ENCODE measurements around the gene GPX4.

GPX4 gene

DNA sequence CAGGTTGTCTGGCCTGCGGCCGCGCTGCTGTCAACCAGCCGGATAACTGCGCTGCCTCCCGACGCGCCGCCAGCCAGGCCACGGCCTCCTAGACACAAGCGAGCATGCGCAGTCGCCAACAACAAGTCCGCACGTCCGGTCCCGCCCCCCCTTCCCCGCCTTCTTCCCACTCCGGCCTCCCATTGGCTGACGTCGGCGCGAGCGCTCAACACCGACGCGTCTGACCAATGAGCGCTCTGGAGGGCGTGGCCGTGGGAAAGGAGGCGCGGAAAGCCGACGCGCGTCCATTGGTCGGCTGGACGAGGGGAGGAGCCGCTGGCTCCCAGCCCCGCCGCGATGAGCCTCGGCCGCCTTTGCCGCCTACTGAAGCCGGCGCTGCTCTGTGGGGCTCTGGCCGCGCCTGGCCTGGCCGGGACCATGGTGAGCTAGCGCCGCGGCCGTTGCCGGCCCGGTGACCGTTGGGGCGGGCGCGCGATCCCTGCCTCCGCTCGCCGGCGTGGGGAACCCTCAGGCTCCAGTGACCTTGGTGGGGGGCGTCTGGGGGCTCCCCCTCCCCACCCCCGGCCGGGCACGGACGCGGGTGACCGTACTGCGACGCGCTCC lies at the start of gene GPX4:
Gene GPX4, plus strand, starts transcription at position 287 of the 603 bp plus-strand sequence. Its CDS starts 50 bp downstream, at position 337.
- peaks cover 73 to 81% of the 10 kb centered on the region in 2 experiments for H3K4me1 ChIP-seq (ENCODE audit: control insufficient read depth in 1 of 2, insufficient read depth in 1 of 2, low read depth in 1 of 2, low read length in 1 of 2)
- peak within 1 kb of the TSS; percentile 73 to 86 for H3K4me3 ChIP-seq (ENCODE audit: low read depth in 1 of 2, low read length in 1 of 2)
- peak within 1 kb of the TSS; percentile 96 for H3K27ac ChIP-seq
- H3K9me3 ChIP-seq = no peaks in the 10 kb centered on the region
- H3K36me3 ChIP-seq = peaks cover 29% of the 10 kb centered on the region
- H3K27me3 ChIP-seq = no peaks in the 10 kb centered on the region
- TF ChIP-seq CTCF (IDR thresholded peaks at IDR 0.05) = peak; percentile 33

DNA sequence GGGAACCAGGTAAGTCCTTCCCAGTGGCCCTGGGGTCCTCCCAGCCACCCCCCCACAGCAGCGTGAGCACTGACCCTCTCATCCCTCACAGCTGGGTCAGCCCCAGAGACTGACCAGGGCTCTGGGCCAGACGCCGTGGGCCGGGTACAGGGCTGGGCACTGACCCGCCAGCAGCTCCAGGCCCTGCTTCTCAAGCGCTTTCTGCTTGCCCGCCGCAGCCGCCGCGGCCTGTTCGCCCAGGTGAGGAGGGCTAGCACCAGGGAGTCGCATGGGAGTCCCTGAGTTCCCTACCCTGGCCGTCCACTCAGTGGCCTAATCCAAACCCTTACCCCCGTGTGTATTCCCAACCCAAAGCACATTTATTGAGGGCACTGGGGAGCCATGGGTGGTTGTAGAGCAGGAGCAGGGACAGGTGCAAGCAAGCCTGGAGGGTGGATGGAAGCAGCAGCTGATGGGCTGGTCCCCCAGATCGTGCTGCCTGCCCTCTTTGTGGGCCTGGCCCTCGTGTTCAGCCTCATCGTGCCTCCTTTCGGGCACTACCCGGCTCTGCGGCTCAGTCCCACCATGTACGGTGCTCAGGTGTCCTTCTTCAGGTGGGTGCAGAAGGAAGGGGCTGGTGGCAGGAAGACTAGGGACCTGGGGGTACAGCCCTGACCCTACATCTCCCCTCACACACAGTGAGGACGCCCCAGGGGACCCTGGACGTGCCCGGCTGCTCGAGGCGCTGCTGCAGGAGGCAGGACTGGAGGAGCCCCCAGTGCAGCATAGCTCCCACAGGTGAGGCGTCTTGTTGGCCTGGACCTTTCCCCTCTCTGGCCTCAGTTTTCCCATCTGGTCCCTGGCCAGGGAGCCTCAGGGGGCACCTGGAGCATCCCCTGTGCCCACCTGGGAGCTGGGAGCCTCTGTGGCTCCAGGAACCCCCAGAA lies 49.4 kb upstream of the GPX4 start:
- no peaks in the 10 kb centered on the region for H3K4me1 ChIP-seq (ENCODE audit: control insufficient read depth in 1 of 2, insufficient read depth in 1 of 2, low read depth in 1 of 2, low read length in 1 of 2)
- H3K4me3 ChIP-seq (ENCODE audit: low read depth in 1 of 2, low read length in 1 of 2) = no peak overlapping the region
- no peak overlapping the region for H3K27ac ChIP-seq
- no peaks in the 10 kb centered on the region for H3K27me3 ChIP-seq
- no peaks in the 10 kb centered on the region for H3K9me3 ChIP-seq
- no peak for TF ChIP-seq CTCF (IDR thresholded peaks at IDR 0.05)
- peaks cover 90% of the 10 kb centered on the region for H3K36me3 ChIP-seq

- no peak for TF ChIP-seq CTCF (IDR thresholded peaks at IDR 0.05)
- H3K36me3 ChIP-seq = peaks cover 94% of the 10 kb centered on the region
Observed at GRCh38 chr19:1055028-1055425, 48.8 kb upstream of the GPX4 start.

GRCh38 chr19:1055886-1056620 lies 47.7 kb upstream of the GPX4 start:
- Histone ChIP-seq H3K27me3 (no peaks in the 10 kb centered on the region), H3K4me1 (ENCODE audit: control insufficient read depth in 1 of 2, insufficient read depth in 1 of 2, low read depth in 1 of 2, low read length in 1 of 2) (no peaks in the 10 kb centered on the region), H3K4me3 (ENCODE audit: low read depth in 1 of 2, low read length in 1 of 2) (no peak overlapping the region), H3K27ac (no peak overlapping the region), H3K9me3 (no peaks in the 10 kb centered on the region), H3K36me3 (peaks cover 96% of the 10 kb centered on the region)
- no peak for TF ChIP-seq CTCF (IDR thresholded peaks at IDR 0.05)

More at GRCh38 chr19:1055028-1055425, 48.8 kb upstream of the GPX4 start:
- Histone ChIP-seq H3K27ac (no peak overlapping the region), H3K4me1 (ENCODE audit: control insufficient read depth in 1 of 2, insufficient read depth in 1 of 2, low read depth in 1 of 2, low read length in 1 of 2) (no peaks in the 10 kb centered on the region), H3K9me3 (no peaks in the 10 kb centered on the region), H3K27me3 (no peaks in the 10 kb centered on the region), H3K4me3 (ENCODE audit: low read depth in 1 of 2, low read length in 1 of 2) (no peak overlapping the region)

GRCh38 chr19:1057176-1057855 lies 46.5 kb upstream of the GPX4 start:
- H3K9me3 ChIP-seq = no peaks in the 10 kb centered on the region
- H3K36me3 ChIP-seq = peaks cover 97% of the 10 kb centered on the region
- no peak overlapping the region for H3K4me3 ChIP-seq (ENCODE audit: low read depth in 1 of 2, low read length in 1 of 2)
- TF ChIP-seq CTCF (IDR thresholded peaks at IDR 0.05) = peak; percentile 22
- no peaks in the 10 kb centered on the region for H3K4me1 ChIP-seq (ENCODE audit: control insufficient read depth in 1 of 2, insufficient read depth in 1 of 2, low read depth in 1 of 2, low read length in 1 of 2)
- H3K27me3 ChIP-seq = no peaks in the 10 kb centered on the region
- H3K27ac ChIP-seq = peak overlapping the region; percentile 33

All from neutrophil (primary cell).